ENCODE data around the gene C5AR2.
"Not testable (repeated sequence)": the region's sequence is repeated elsewhere in the genome, so short reads cannot be mapped to it uniquely, and the experiment has no call there.

The C5AR2 gene

GRCh38 chr19:47331931-47332547, at the start of gene C5AR2:
Gene C5AR2, plus strand, starts transcription at chr19:47332175. Its CDS starts 8,625 bp downstream, at chr19:47340800.
- no peak for DNase-seq (ENCODE audit: low spot score)

- DNase-seq (ENCODE audit: low spot score): no peak
These were observed 48.4 kb upstream of the C5AR2 start for GRCh38 chr19:47283405-47284059.

- DNase-seq (ENCODE audit: low spot score): peak; percentile 39
These were observed 47.6 kb upstream of the C5AR2 start for GRCh38 chr19:47284324-47284899.

GRCh38 chr19:47296036-47296435, 35.9 kb upstream of the C5AR2 start:
- DNase-seq (ENCODE audit: low spot score): peak; percentile 85

DNA sequence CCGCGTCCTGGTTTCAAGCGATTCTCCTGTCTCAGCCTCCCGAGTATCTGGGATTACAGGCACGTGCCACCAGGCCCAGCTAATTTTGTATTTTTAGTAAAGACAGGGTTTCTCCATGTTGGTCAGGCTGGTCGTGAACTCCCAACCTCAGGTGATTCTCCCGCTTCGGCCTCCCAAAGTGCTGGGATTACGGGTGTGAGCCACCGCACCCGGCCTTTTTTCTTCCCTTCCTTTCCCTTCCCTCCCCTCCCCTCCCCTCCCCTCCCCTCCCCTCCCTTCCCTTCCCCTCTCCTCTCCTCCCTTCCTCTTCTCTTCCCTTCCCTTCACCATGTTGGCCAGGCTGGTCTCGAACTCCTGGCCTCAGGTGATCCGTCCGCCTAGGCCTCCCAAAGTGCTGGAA, 31.1 kb upstream of the C5AR2 start:
- not testable (repeated sequence) for DNase-seq (ENCODE audit: low spot score)

DNA sequence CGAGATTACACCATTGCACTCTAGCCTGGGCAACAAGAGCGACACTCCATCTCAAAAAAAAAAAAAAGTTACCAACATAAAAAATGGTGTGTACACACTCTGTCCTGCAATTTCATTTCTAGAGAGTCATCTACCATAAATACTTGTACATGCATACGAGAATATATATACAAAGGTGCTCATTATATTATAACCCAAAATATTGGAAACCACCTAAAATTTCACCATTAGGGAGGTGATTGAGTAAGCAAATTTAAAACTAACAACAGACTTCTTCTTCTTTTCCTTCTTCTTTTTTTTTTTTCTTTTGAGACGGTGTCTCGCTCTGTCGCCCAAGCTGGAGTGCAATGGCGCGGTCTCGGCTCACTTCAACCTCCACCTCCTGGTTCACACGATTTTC, 29.7 kb upstream of the C5AR2 start:
- no peak for DNase-seq (ENCODE audit: low spot score)

GRCh38 chr19:47303966-47304365, 28.0 kb upstream of the C5AR2 start:
- no peak for DNase-seq (ENCODE audit: low spot score)

- DNase-seq (ENCODE audit: low spot score): peak; percentile 83
These were observed 26.6 kb upstream of the C5AR2 start for GRCh38 chr19:47305309-47305751.

DNA sequence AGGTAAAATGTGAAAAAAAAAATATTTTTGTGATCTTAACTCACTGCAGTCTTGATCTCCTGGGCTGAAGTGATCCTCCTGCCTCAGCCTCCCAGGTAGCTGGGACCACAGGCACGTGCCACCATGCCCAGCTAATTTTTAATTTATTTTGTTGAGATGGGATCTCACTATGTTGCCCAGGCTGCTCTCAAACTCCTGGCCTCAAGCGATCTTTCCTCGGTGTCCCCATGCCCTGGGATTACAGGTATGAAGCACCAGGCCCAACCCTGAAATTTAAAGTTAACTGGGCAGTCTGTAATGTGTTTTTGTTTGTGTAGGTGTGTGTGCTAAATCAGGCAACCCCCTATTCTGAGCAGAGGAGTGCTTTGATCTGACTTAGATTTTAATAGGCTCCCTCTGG, 25.7 kb upstream of the C5AR2 start:
- no peak for DNase-seq (ENCODE audit: low spot score)

DNA sequence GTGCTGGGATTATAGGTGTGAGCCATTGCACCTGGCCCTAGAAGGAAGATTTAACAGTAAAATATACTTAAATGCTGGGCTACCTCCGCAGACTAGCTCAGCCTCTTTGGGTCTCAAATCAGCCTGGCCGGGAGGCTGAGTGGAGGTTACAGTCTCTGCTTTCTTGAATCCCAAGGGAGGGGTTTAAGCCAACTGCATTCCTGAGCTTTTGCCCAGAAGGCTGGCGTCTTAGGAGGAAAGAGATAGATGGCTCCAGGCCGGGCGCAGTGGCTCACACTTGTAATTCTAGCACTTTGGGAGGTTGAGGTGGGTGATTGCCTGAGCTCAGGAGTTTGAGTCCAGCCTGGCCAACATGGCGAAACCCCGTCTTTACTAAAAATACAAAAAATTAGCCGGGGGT, 22.9 kb upstream of the C5AR2 start:
- no peak for DNase-seq (ENCODE audit: low spot score)

GRCh38 chr19:47309608-47310007, 22.4 kb upstream of the C5AR2 start, which contains the start of gene C5AR1:
Gene C5AR1, plus strand, starts transcription at chr19:47309861. Its CDS starts 35 bp downstream, at chr19:47309896.
- no peak for DNase-seq (ENCODE audit: low spot score)

GRCh38 chr19:47310323-47310722, 21.7 kb upstream of the C5AR2 start:
- no peak for DNase-seq (ENCODE audit: low spot score)

GRCh38 chr19:47310819-47311218, 21.2 kb upstream of the C5AR2 start:
- DNase-seq (ENCODE audit: low spot score): no peak

- DNase-seq (ENCODE audit: low spot score): no peak
These were observed 19.5 kb upstream of the C5AR2 start for GRCh38 chr19:47312366-47313006.

GRCh38 chr19:47313754-47314295, 18.1 kb upstream of the C5AR2 start:
- DNase-seq (ENCODE audit: low spot score): no peak

GRCh38 chr19:47315125-47315821, 16.7 kb upstream of the C5AR2 start:
- peak; percentile 27 for DNase-seq (ENCODE audit: low spot score)

DNA sequence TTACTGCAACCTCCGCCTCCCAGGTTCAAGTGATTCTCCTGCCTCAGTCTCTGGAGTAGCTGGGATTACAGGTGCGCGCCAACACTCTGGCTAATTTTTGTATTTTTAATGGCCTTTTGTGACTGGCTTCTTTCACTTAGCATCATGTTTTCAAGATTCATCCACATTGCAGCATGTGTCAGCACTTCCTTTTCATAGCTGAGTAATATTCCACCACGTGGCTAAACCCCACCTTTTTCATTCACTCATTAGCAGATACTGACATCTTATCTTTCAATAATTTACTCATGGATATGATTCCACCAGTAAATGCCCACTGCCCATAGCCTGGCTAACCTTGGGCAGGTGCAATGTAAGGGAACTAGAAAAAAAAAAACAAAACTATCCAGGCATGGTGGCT, 15.5 kb upstream of the C5AR2 start:
- no peak for DNase-seq (ENCODE audit: low spot score)

DNA sequence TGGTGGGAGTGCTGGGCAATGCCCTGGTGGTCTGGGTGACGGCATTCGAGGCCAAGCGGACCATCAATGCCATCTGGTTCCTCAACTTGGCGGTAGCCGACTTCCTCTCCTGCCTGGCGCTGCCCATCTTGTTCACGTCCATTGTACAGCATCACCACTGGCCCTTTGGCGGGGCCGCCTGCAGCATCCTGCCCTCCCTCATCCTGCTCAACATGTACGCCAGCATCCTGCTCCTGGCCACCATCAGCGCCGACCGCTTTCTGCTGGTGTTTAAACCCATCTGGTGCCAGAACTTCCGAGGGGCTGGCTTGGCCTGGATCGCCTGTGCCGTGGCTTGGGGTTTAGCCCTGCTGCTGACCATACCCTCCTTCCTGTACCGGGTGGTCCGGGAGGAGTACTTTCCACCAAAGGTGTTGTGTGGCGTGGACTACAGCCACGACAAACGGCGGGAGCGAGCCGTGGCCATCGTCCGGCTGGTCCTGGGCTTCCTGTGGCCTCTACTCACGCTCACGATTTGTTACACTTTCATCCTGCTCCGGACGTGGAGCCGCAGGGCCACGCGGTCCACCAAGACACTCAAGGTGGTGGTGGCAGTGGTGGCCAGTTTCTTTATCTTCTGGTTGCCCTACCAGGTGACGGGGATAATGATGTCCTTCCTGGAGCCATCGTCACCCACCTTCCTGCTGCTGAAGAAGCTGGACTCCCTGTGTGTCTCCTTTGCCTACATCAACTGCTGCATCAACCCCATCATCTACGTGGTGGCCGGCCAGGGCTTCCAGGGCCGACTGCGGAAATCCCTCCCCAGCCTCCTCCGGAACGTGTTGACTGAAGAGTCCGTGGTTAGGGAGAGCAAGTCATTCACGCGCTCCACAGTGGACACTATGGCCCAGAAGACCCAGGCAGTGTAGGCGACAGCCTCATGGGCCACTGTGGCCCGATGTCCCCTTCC, 11.8 kb upstream of the C5AR2 start:
- DNase-seq (ENCODE audit: low spot score): peak; percentile 5

DNA sequence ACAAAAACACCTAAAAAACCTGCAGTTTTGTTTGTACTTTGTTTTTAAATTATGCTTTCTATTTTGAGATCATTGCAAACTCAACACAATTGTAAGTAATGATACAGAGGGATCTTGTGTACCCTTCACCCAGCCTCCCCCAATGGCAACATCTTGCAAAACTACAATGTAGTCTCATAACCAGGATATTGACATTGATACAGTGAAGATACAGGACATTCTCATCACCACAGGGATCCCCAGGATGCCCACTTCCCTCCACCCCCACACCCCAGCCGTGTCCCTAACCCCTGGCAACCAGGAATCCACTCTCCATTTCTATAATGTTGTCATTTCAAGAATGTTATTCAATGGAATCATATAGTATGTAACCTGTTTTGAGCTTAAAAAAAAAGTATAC, 10.3 kb upstream of the C5AR2 start:
- no peak for DNase-seq (ENCODE audit: low spot score)

- DNase-seq (ENCODE audit: low spot score): no peak
These were observed 9.9 kb upstream of the C5AR2 start for GRCh38 chr19:47322058-47322457.

DNA sequence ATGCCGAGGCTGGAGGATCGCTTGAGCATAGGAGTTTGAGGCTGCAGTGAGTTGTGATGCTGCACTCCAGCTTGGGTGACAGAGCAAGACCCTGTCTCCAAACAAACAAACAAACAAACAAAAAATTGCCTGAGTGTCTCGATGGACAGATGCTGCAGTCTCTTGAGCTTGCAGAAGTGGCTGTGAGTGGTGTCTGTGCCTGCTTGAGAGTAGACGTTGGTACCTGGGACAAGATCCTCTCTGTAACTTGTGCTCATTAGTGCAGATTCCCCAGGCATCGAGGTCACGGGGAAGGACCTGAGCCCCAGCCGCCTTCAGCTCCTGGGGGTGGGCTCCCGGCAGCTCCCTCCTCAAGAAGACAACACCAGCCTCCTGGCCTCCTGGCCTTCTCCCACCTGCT, 8.6 kb upstream of the C5AR2 start:
- no peak for DNase-seq (ENCODE audit: low spot score)

All from iPS-NIHi11 (cell line).